GM13977 (cell line): ENCODE results near the gene RSBN1L.

Experiments
- DNase-seq: peaks from one replicate; pipeline ENCODE4 v3.0.0; 2012; ENCODE audit warnings: low spot score
- in situ Hi-C: fragments of 300-500 bp; cut with MboI; formaldehyde crosslinking; loops from one replicate; pipeline ENCODE4 v1.12.0; 2022; ENCODE audit warnings: low sequenced_read_pairs, low pct_unique_long_range_greater_than_20kb, mixed read lengths, inconsistent platforms; ENCODE audit not compliant: unreplicated experiment
- TF ChIP-seq, protein P1 (sequence below): IDR thresholded peaks from 2 replicates; pipeline ENCODE4 v1.5.1; 2012; ENCODE audit warnings: mild to moderate bottlenecking, control low read depth; ENCODE audit not compliant: insufficient read depth; ENCODE audit errors: extremely low read depth, missing control alignments

The RSBN1L gene

DNA sequence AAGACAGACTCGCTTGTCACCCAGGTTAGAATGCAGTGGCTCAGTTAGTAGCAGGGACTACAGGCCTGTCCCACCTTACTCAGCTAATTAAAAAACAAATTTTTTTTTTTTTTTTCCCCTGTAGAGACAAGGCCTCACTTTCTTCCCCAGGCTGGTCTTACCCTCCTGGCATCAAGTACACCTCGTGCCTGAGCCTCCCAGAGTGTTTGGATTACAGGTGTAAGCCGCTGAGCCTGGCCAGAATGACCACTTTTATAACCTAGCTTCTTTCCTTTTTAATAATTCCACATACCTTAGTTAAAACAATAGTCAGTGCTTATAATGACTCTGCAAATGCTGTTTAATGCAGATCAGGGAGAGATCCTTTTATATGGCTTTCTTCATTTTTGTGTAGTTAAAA, 31.3 kb downstream of the RSBN1L start:
- DNase-seq, result no peak
- TF ChIP-seq, protein P1, sequence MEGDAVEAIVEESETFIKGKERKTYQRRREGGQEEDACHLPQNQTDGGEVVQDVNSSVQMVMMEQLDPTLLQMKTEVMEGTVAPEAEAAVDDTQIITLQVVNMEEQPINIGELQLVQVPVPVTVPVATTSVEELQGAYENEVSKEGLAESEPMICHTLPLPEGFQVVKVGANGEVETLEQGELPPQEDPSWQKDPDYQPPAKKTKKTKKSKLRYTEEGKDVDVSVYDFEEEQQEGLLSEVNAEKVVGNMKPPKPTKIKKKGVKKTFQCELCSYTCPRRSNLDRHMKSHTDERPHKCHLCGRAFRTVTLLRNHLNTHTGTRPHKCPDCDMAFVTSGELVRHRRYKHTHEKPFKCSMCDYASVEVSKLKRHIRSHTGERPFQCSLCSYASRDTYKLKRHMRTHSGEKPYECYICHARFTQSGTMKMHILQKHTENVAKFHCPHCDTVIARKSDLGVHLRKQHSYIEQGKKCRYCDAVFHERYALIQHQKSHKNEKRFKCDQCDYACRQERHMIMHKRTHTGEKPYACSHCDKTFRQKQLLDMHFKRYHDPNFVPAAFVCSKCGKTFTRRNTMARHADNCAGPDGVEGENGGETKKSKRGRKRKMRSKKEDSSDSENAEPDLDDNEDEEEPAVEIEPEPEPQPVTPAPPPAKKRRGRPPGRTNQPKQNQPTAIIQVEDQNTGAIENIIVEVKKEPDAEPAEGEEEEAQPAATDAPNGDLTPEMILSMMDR, result no peak
- in situ Hi-C loops, result no loop called here

DNA sequence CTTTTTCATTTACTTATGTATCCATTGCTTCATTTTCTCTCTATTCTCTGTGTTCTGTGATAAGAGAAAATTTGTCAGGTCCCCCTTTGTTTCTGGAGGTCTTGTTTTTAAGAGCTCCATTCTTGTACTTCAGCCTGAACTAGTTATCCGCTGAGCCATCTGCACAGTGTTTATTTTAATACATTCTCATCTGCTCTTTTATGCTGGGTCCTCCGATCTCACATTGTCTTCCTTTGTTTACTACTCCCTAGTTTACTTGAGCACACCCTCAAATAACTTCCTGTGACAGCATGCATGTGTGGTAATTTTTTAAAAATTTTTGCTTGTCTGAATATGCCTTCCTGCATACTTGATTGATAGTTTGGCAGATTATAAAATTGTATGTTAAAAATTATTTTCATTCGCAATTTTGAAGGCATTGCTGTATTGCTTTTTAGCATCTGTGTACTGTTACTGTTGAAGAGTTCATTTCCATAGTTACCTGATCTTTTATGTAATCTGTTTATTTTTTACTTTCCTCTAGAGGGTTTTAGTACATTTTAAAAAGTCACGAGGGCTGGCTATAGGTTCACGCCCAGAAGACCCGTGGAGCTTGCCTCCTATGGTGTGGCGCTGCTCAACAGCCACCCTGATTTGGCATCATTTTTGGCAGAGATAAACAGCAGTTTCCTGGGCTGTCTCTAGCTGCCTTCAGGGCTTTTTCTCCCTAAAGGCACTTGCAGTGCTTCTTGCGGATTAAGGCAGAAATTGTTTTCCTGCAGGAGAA, 31.9 kb downstream of the RSBN1L start:
- TF ChIP-seq, protein P1, result no peak
- in situ Hi-C loops, result no loop called here
- no peak for DNase-seq

DNA sequence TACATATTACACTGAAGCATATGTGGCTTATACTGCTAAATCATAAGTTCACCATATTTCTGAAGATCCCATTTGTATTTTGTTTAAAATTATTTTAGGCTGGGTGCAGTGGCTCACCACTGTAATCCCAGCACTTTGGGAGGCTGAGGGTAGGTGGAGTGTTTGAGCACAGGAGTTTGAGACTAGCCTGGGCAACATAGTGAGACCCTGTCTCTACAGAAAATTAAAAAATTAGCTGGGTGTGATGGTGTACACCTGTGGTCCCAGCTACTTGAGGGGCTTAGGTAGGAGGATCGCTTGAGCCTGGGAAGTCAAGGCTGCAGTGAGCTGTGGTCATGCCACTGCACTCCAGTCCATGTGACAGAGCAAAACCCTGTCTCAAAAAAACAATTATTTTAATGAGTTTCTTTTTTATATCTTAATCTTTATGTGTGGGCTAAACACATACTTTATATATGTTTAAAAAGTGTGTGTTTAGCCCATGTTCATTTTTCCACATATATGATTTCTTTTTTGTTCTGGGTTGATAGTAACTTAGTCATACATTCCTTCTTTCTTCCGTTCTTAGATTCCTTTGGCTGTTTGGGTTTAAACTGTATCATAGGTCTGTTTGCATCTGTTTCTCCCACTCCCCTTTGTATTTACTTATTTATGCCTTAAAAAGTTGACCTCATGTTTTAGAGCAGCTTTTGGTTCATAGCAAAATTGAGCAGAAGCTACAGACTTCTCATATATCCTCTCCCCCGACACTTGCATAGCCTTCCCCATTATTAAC, 33.5 kb downstream of the RSBN1L start:
- in situ Hi-C loops, result no loop called here
- TF ChIP-seq, protein P1, result no peak

DNA sequence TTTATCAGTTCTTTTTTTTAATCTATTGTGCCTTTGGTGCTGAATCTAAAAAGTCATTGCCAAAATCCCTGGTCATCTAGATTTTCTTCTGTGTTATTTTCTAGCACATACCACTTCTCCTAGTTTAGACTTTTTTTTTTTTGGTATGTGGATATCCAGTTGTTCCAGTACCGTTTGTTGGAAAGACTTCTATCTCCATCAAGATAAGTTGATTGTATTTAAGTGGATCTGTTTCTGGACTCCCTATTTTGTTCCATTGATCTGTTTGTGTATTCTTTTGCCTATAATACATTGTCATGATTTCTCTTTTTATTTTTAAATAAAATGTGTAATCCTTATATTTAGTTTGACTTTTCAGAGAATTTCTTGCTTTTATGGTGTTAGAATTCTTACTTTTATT, 35.5 kb downstream of the RSBN1L start:
- TF ChIP-seq, protein P1, result no peak
- in situ Hi-C loops, result no loop called here
- DNase-seq, result no peak

More for the DNA sequence above, 33.5 kb downstream of the RSBN1L start:
- DNase-seq, result no peak

DNA sequence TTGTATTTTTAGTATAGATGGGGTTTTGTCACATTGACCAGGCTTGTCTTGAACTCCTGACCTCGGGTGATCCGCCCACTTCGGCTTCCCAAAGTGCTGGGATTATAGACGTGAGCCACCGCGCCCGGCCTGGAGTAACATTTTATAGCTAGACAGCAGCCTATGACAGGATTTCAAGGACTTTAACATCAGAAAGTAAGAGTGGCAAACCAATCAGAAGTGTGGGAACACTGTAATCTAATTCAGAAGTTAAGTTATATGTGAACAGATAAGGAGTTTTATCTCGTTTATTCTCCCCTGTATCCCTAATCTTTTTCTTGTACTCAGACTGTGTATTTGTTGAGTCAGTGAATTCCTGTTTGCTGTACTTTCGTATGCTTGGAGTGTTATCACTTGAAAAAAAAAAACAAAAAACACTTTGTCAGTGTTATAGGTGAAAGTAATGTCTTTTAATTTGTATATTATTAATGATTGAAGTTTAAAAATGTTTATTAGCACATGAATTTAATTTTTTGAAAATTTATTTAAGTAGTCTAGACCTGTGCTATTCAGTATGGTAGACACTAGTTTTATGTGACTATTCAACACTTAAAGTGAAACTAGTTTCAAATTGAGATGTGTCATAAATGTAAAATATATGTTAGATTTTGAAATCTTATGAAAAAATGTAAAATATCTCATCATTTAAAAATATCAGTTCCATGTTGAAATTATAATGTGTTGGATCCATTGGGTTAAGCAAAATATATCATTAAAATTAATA, 38.6 kb downstream of the RSBN1L start:
- in situ Hi-C loops, result no loop called here
- no peak for DNase-seq
- TF ChIP-seq, protein P1, result no peak

DNA sequence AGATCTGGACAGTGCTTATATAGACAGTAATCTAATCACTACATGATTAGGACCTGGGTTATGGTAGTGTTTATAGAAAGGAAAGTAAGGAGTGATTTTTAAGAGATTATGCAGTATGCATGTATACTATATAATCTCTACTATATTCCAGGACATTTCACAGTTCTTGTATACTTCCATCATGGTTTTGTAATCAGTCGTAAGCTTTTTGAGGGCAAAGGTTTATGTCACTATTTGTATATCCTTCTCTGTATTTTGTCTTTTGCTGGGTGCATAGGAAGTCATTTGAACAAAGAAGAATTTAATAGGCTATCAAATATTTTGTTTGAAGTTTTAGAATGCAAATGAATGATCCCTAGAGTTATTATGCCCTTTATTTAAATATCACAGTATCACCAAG, 39.2 kb downstream of the RSBN1L start:
- TF ChIP-seq, protein P1, result no peak
- in situ Hi-C loops, result no loop called here

More for the DNA sequence above, 39.2 kb downstream of the RSBN1L start:
- no peak for DNase-seq
